Spleen (tissue), 7 donors: ENCODE measurements around the gene RANBP1.

Source experiments
- CTCF ChIP-seq, 11 experiments: fragments of 200-600 bp in 7 of 11; fragments of 450-650 bp in 4 of 11; sonication (generic) in 4 of 11; IDR thresholded peaks in 8 of 11; conservative IDR thresholded peaks in 3 of 11; 1 replicate in 7 of 11; 2 replicates in 4 of 11; pipeline versions ENCODE4 v1.4.0 to v1.8.0; 2016 to 2021; ENCODE audit warnings: antibody characterized with exemption in 11 of 11, inconsistent platforms in 4 of 11, mild to moderate bottlenecking in 1 of 11
- POLR2AphosphoS5 ChIP-seq, 3 donors: sonication (generic); formaldehyde crosslinking; IDR thresholded peaks; one replicate each; pipeline ENCODE4 v1.5.1; 2017; ENCODE audit warnings: antibody characterized with exemption in 3 of 3
- donor health status: DM: no; HTN: no; CAD: no; lungs with moderate emphysema.
- donor health status: DM: no; HTN: no; CAD: no.
- donor health status: DM: no; HTN: no; CAD: no.

GRCh38 chr22:20148414-20148813 lies 32.5 kb downstream of the RANBP1 start:
- no peak for TF ChIP-seq CTCF (IDR thresholded peaks at IDR 0.05 in 8 of 11, conservative IDR thresholded peaks at IDR 0.05 in 3 of 11)
- no peak for TF ChIP-seq POLR2AphosphoS5 (IDR thresholded peaks at IDR 0.05)
